ENCODE results near the gene NGFR.

Gene NGFR

DNA sequence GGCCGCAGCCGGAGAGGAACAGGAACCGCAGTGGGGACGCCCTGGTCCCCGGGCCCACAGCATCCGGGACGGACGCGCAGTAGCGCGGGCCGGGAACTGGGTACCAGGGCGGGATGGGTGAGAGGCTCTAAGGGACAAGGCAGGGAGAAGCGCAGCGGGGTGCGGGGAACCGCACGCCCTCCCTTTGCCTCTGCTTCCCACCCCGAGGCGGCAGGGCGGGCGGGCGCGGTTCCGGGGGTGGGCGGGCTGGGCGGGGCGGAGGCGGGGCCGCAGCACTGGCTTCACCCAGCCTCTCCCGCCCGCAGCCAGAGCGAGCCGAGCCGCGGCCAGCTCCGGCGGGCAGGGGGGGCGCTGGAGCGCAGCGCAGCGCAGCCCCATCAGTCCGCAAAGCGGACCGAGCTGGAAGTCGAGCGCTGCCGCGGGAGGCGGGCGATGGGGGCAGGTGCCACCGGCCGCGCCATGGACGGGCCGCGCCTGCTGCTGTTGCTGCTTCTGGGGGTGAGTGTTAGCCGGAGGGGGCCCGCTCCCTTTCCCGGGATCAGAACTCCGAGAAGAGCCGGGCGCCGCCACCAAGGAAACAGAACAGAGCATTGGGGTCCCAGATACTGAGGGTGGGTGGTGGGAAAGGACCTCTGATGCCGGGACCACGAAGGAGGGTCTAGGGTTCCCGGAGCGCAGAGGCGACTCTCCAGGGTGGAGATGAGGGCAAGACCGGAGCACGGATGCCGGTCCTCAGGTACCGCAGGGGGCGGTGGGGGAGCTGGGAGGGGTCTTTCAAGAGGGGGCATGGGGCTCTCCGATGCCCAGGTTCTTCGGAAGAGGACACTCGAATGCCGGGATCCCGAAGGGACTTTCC is at the start of gene NGFR (continued):
- TF ChIP-seq, protein P1, sequence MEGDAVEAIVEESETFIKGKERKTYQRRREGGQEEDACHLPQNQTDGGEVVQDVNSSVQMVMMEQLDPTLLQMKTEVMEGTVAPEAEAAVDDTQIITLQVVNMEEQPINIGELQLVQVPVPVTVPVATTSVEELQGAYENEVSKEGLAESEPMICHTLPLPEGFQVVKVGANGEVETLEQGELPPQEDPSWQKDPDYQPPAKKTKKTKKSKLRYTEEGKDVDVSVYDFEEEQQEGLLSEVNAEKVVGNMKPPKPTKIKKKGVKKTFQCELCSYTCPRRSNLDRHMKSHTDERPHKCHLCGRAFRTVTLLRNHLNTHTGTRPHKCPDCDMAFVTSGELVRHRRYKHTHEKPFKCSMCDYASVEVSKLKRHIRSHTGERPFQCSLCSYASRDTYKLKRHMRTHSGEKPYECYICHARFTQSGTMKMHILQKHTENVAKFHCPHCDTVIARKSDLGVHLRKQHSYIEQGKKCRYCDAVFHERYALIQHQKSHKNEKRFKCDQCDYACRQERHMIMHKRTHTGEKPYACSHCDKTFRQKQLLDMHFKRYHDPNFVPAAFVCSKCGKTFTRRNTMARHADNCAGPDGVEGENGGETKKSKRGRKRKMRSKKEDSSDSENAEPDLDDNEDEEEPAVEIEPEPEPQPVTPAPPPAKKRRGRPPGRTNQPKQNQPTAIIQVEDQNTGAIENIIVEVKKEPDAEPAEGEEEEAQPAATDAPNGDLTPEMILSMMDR (tag by site-specific recombination; IDR thresholded peaks at IDR 0.05), result no peak
- no peak for TF ChIP-seq ZNF449 (tag by site-specific recombination; IDR thresholded peaks at IDR 0.05)
- no peak for TF ChIP-seq ZNF350 (tag by site-specific recombination; IDR thresholded peaks at IDR 0.05)
- TF ChIP-seq PRDM1 (tag by site-specific recombination; IDR thresholded peaks at IDR 0.05), result no peak
- TF ChIP-seq ZNF19 (tag by site-specific recombination; IDR thresholded peaks at IDR 0.05; ENCODE audit: low read depth), result no peak
- no peak; the same call in 1 of the 2 replicates for TF ChIP-seq ZBTB8A (tag by site-specific recombination; IDR thresholded peaks at IDR 0.05)
- peak; percentile 37; the same call in 1 of the 2 replicates for TF ChIP-seq WT1 (tag by site-specific recombination; IDR thresholded peaks at IDR 0.05)
- TF ChIP-seq FEZF1 (tag by site-specific recombination; IDR thresholded peaks at IDR 0.05), result no peak
- no peak for TF ChIP-seq ZNF10 (tag by site-specific recombination; IDR thresholded peaks at IDR 0.05)
- TF ChIP-seq ZNF302 (tag by site-specific recombination; IDR thresholded peaks at IDR 0.05; ENCODE audit: low read depth), result no peak
- TF ChIP-seq ZNF600 (tag by site-specific recombination; IDR thresholded peaks at IDR 0.05), result peak; percentile 38; the same call in 1 of the 2 replicates
- no peak; the same call in 1 of the 2 replicates for TF ChIP-seq ZNF629 (tag by site-specific recombination; IDR thresholded peaks at IDR 0.05)
- TF ChIP-seq ZSCAN18 (tag by site-specific recombination; IDR thresholded peaks at IDR 0.05), result no peak
- TF ChIP-seq ZNF37A (tag by site-specific recombination; IDR thresholded peaks at IDR 0.05), result no peak
- TF ChIP-seq ZNF433 (tag by site-specific recombination; IDR thresholded peaks at IDR 0.05; ENCODE audit: low read depth), result no peak
- TF ChIP-seq ZNF558 (tag by site-specific recombination; IDR thresholded peaks at IDR 0.05), result no peak
- TF ChIP-seq ZNF132 (tag by site-specific recombination; IDR thresholded peaks at IDR 0.05; ENCODE audit: borderline replicate concordance), result no peak
- TF ChIP-seq ZNF791 (tag by site-specific recombination; IDR thresholded peaks at IDR 0.05), result no peak
- no peak for TF ChIP-seq ZNF548 (tag by site-specific recombination; IDR thresholded peaks at IDR 0.05)
- TF ChIP-seq ZNF704 (tag by site-specific recombination; IDR thresholded peaks at IDR 0.05), result no peak
- TF ChIP-seq MEIS1 (CRISPR knock-in tag; IDR thresholded peaks at IDR 0.05; ENCODE audit: borderline replicate concordance), result no peak
- TF ChIP-seq ZNF488 (tag by site-specific recombination; IDR thresholded peaks at IDR 0.05), result no peak
- TF ChIP-seq ZNF596 (tag by site-specific recombination; IDR thresholded peaks at IDR 0.05), result peak; percentile 49; the same call in 1 of the 2 replicates
- TF ChIP-seq ZNF423 (tag by site-specific recombination; IDR thresholded peaks at IDR 0.05), result no peak
- TF ChIP-seq ZBTB44 (tag by site-specific recombination; IDR thresholded peaks at IDR 0.05), result no peak
- peak; percentile 53; the same call in 1 of the 2 replicates for TF ChIP-seq ZBTB20 (tag by site-specific recombination; IDR thresholded peaks at IDR 0.05)
- TF ChIP-seq GLI2 (tag by site-specific recombination; IDR thresholded peaks at IDR 0.05; ENCODE audit: borderline replicate concordance, low read depth), result no peak
- no peak for TF ChIP-seq ZNF514 (tag by site-specific recombination; IDR thresholded peaks at IDR 0.05)
- no peak for TF ChIP-seq OSR2 (tag by site-specific recombination; IDR thresholded peaks at IDR 0.05)
- TF ChIP-seq ZNF623 (tag by site-specific recombination; IDR thresholded peaks at IDR 0.05), result no peak
- TF ChIP-seq ZNF521 (tag by site-specific recombination; IDR thresholded peaks at IDR 0.05), result no peak
- TF ChIP-seq ZNF416 (tag by site-specific recombination; IDR thresholded peaks at IDR 0.05), result no peak
- no peak for TF ChIP-seq EGR2 (tag by site-specific recombination; IDR thresholded peaks at IDR 0.05; ENCODE audit: low read depth)

All from HEK293 (cell line).